Neural crest cell (in vitro differentiated cells): ENCODE measurements around the gene PPP1R3C. TPM values are rescaled to one million over a fixed set of nuclear protein-coding genes. Genes with fewer than 3 reads are reported as not detected.

Experiments used
- DNase-seq: peaks from one replicate; pipeline ENCODE4 v3.0.0; 2021; ENCODE audit warnings: low read depth, mixed read lengths, low spot score
- H3K27ac Mint-ChIP-seq: one replicate; pipeline ENCODE4 v1.8.0; 2021; ENCODE audit warnings: mild to moderate bottlenecking, mixed read lengths; ENCODE audit not compliant: unreplicated experiment
- H3K27me3 Mint-ChIP-seq: 2 replicates; pipeline ENCODE4 v1.8.0; 2021; ENCODE audit warnings: low read depth, mild to moderate bottlenecking, mixed read lengths
- H3K36me3 Mint-ChIP-seq: 2 replicates; pipeline ENCODE4 v1.8.0; 2021; ENCODE audit warnings: low read depth, mild to moderate bottlenecking, mixed read lengths
- H3K4me1 Mint-ChIP-seq: 2 replicates; pipeline ENCODE4 v1.8.0; 2021; ENCODE audit warnings: mixed read lengths
- H3K4me3 Mint-ChIP-seq: one replicate; pipeline ENCODE4 v1.8.0; 2021; ENCODE audit warnings: mild to moderate bottlenecking, mixed read lengths
- H3K9me3 Mint-ChIP-seq: 2 replicates; pipeline ENCODE4 v1.8.0; 2021; ENCODE audit warnings: mixed read lengths
- CTCF ChIP-seq: fragments of 200-600 bp; sonication (generic); conservative IDR thresholded peaks from 2 replicates; pipeline ENCODE4 v1.5.0; 2021; ENCODE audit warnings: antibody characterized with exemption, mild to moderate bottlenecking
- long read RNA-seq: library from polyadenylated mRNA; unstranded; transcript quantifications from one replicate; pipeline ENCODE4 v2.0.0, GENCODE V29; 2020
- total RNA-seq: library from RNA; stranded (reverse); gene quantifications from 2 replicates; pipeline ENCODE4 v1.2.1, GENCODE V29; 2021

The PPP1R3C gene
- total RNA-seq = 2.9 and 3.6 TPM in 2 replicates
- long read RNA-seq, transcript PPP1R3C-201 (2 exons, 2,524 nt) = major isoform, 16 of 19 reads
- long read RNA-seq, partial matches to known transcripts = 0 of 19 reads
- long read RNA-seq, other reads (novel, unspliced or antisense) = 3 of 19 reads

- DNase-seq = peak; percentile 60
- Mint-ChIP-seq H3K36me3 (peaks cover 20% of the 10 kb centered on the region), H3K4me1 (peaks cover 20% of the 10 kb centered on the region), H3K4me3 (peak within 1 kb of the TSS; percentile 88), H3K27me3 (peaks cover 17% of the 10 kb centered on the region), H3K9me3 (no peaks in the 10 kb centered on the region), H3K27ac (no peak within 1 kb of the TSS)
- peak; percentile 24 for TF ChIP-seq CTCF
Observed at GRCh38 chr10:91632671-91633550, at the start of gene PPP1R3C. Gene PPP1R3C (minus strand): TSS chr10:91633071. CDS start chr10:91632969, 102 bp downstream.

GRCh38 chr10:91681361-91682276, 48.7 kb upstream of the PPP1R3C start:
- DNase-seq = no peak
- Mint-ChIP-seq H3K27ac (peak overlapping the region; percentile 71), H3K4me1 (no peaks in the 10 kb centered on the region), H3K4me3 (no peak overlapping the region), H3K36me3 (no peaks in the 10 kb centered on the region), H3K9me3 (no peaks in the 10 kb centered on the region), H3K27me3 (no peaks in the 10 kb centered on the region)
- no peak for TF ChIP-seq CTCF

GRCh38 chr10:91680487-91680886, 47.6 kb upstream of the PPP1R3C start:
- Mint-ChIP-seq H3K9me3 (no peaks in the 10 kb centered on the region), H3K4me1 (no peaks in the 10 kb centered on the region), H3K27me3 (no peaks in the 10 kb centered on the region), H3K4me3 (no peak overlapping the region), H3K27ac (no peak overlapping the region), H3K36me3 (no peaks in the 10 kb centered on the region)
- DNase-seq = no peak
- TF ChIP-seq CTCF = no peak

- Mint-ChIP-seq H3K9me3 (no peaks in the 10 kb centered on the region), H3K4me3 (no peak overlapping the region), H3K27me3 (no peaks in the 10 kb centered on the region), H3K4me1 (no peaks in the 10 kb centered on the region), H3K27ac (no peak overlapping the region), H3K36me3 (no peaks in the 10 kb centered on the region)
- DNase-seq = no peak
- TF ChIP-seq CTCF = no peak
Observed at GRCh38 chr10:91679296-91679695, 46.4 kb upstream of the PPP1R3C start.

GRCh38 chr10:91677911-91678310, 45.0 kb upstream of the PPP1R3C start:
- Mint-ChIP-seq H3K36me3 (no peaks in the 10 kb centered on the region), H3K27ac (no peak overlapping the region), H3K9me3 (no peaks in the 10 kb centered on the region), H3K27me3 (no peaks in the 10 kb centered on the region), H3K4me3 (no peak overlapping the region), H3K4me1 (no peaks in the 10 kb centered on the region)
- DNase-seq = no peak
- no peak for TF ChIP-seq CTCF
